Esophagus muscularis mucosa (tissue), 4 donors: ENCODE results near the gene SNED1. TPM values are rescaled to one million over a fixed set of nuclear protein-coding genes. Genes with fewer than 3 reads are reported as not detected.

Source experiments
- DNase-seq: peaks from one replicate; pipeline ENCODE4 v3.0.0-alpha.2; 2017; ENCODE audit errors: extremely low spot score
- H3K27ac ChIP-seq, 4 donors: fragments of 200-600 bp; sonication (generic); replicated peaks in 1 of 4; 1 replicate in 3 of 4; 2 replicates in 1 of 4; pipeline ENCODE4 v1.5.1; 2016 to 2019; ENCODE audit warnings: mild to moderate bottlenecking in 1 of 4
- H3K27me3 ChIP-seq, 4 donors: fragments of 200-600 bp; sonication (generic); one replicate each; pipeline versions ENCODE4 v1.5.1 to v1.6.0; 2016 to 2019
- H3K36me3 ChIP-seq, 4 donors: fragments of 200-600 bp; sonication (generic); one replicate each; pipeline ENCODE4 v1.5.1; 2016 to 2019
- H3K4me1 ChIP-seq, 4 donors: fragments of 200-600 bp; sonication (generic); one replicate each; pipeline ENCODE4 v1.5.1; 2016 to 2019
- H3K4me3 ChIP-seq, 4 donors: fragments of 200-600 bp; sonication (generic); 1 replicate in 2 of 4; 2 replicates in 2 of 4; pipeline ENCODE4 v1.5.1; 2016 to 2019; ENCODE audit warnings: mild to moderate bottlenecking in 4 of 4, moderate library complexity in 1 of 4
- H3K9me3 ChIP-seq, 4 donors: fragments of 200-600 bp; sonication (generic); 1 replicate in 3 of 4; 2 replicates in 1 of 4; pipeline ENCODE4 v1.5.1; 2016 to 2019
- EP300 ChIP-seq: sonication (generic); formaldehyde crosslinking; IDR thresholded peaks from one replicate; pipeline ENCODE4 v1.6.1; 2017; ENCODE audit warnings: antibody characterized with exemption
- POLR2A ChIP-seq: fragments of 450-650 bp; IDR thresholded peaks from one replicate; pipeline ENCODE4 v1.6.1; 2017; ENCODE audit warnings: antibody characterized with exemption, moderate library complexity, mild to moderate bottlenecking, low read depth
- POLR2AphosphoS5 ChIP-seq, 2 donors: sonication (generic); formaldehyde crosslinking; IDR thresholded peaks; one replicate each; pipeline ENCODE4 v1.6.1; 2017; ENCODE audit warnings: antibody characterized with exemption in 2 of 2
- WGBS: methylation state at CpG from one replicate; pipeline ENCODE4 v1.1.5; 2018; 5-methylcytosine and 5-hydroxymethylcytosine counted together
- intact Hi-C: fragments of 100-400 bp; cut with DNase I; formaldehyde crosslinking; loops from one replicate; pipeline ENCODE4 v1.15.1; 2023
- total RNA-seq, 4 donors: library from RNA; depleted of rRNA; stranded (reverse); fragments of >200 nt; gene quantifications; one replicate each; pipeline versions ENCODE4 v1.1.0 to v1.2.1, GENCODE V29; 2016
- TF ChIP-seq, protein P1 (sequence below), 3 experiments: fragments of 200-600 bp in 2 of 3; fragments of 450-650 bp in 1 of 3; sonication (generic) in 2 of 3; IDR thresholded peaks; one replicate each; pipeline ENCODE4 v1.5.1; 2017 to 2019; ENCODE audit warnings: antibody characterized with exemption in 3 of 3, mild to moderate bottlenecking in 2 of 3, moderate library complexity in 1 of 3

SNED1 gene
- total RNA-seq, 4 donors from 2014 or later: 7.3 to 14.1 (median 11.6) TPM

DNA sequence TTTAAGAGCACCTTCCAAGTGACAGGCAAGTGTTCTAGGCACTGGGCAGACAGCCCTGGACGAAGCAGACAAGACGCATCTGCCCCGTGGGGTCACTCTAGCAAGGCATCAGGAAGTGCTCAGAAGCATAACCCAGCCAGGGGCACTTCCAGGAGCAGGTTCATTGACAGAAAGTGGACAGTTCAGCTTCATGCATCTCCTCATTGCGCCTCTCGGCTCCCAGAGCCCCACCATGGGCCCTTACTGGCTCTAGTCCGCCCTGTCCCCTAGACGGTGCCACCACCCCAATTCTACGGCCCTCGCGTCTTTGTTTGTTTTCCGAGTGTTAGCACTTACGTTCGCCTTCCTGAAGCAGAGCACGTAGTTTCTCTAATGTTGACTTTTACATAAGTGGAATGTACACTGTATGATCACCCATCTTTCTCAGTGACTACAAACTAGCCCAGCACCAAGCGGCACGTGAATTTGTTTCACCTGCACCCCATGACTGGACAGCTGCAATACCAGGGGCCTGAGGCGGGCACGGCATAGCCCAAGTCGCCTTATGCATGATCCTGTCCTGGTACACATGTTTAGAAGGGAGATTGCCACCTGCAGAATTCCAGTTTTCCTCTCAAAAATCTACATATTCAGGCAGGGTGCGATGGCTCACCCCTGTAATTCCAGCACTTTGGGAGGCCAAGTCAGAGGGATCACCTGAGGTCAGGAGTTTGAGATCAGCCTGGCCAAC, 33.2 kb downstream of the SNED1 start:
- intact Hi-C loops: no loop called here
- 88% methylated on average over 20 of the region's 20 CpGs for WGBS
- peaks cover 0 to 20% (median 2%) of the 10 kb centered on the region in 4 donors for H3K27me3 ChIP-seq
- DNase-seq: peak; percentile 82
- H3K4me1 ChIP-seq: peaks cover 6 to 16% (median 15%) of the 10 kb centered on the region in 4 donors
- no peak overlapping the region for H3K4me3 ChIP-seq
- peaks cover 0 to 7% (median 3%) of the 10 kb centered on the region in 4 donors for H3K9me3 ChIP-seq
- H3K27ac ChIP-seq: no peak overlapping the region
- TF ChIP-seq POLR2AphosphoS5 (IDR thresholded peaks at IDR 0.05): no peak
- no peak for TF ChIP-seq POLR2A
- TF ChIP-seq, protein P1, sequence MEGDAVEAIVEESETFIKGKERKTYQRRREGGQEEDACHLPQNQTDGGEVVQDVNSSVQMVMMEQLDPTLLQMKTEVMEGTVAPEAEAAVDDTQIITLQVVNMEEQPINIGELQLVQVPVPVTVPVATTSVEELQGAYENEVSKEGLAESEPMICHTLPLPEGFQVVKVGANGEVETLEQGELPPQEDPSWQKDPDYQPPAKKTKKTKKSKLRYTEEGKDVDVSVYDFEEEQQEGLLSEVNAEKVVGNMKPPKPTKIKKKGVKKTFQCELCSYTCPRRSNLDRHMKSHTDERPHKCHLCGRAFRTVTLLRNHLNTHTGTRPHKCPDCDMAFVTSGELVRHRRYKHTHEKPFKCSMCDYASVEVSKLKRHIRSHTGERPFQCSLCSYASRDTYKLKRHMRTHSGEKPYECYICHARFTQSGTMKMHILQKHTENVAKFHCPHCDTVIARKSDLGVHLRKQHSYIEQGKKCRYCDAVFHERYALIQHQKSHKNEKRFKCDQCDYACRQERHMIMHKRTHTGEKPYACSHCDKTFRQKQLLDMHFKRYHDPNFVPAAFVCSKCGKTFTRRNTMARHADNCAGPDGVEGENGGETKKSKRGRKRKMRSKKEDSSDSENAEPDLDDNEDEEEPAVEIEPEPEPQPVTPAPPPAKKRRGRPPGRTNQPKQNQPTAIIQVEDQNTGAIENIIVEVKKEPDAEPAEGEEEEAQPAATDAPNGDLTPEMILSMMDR (IDR thresholded peaks at IDR 0.05): no peak
- TF ChIP-seq EP300: no peak
- H3K36me3 ChIP-seq: peaks cover 0 to 38% (median 19%) of the 10 kb centered on the region in 4 donors

DNA sequence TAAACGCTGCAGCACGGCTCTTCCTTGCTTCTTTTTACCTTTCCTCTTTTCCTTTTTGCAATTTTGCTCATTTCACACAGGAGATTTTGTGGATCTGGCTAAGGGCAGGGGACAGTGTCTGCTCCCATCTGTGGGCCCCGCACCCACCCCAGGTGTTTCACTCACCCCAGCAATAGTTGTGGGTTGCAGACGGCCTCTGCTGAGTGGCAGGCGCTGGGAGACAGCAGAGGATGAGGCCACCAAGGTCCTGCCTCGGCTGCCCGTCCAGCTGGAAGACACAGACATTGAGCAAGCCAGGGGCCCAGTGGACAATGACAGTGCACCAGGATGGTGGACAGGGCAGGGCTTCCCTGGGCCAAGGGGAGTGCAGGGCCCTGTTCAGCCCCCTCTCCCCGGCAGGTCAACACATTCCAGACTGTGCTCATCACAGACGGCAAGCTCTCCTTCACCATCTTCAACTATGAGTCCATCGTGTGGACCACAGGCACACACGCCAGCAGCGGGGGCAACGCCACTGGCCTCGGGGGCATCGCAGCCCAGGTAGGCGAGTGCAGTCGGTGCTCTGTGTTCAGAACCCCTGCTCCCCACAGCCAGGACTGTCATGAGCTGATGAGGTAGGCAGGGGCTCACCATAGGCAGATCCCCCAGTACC, 35.0 kb downstream of the SNED1 start:
- intact Hi-C loops: no loop called here
- peaks cover 0 to 32% (median 5%) of the 10 kb centered on the region in 4 donors for H3K27me3 ChIP-seq
- TF ChIP-seq POLR2A (no peak), POLR2AphosphoS5 (IDR thresholded peaks at IDR 0.05) (no peak), EP300 (no peak)
- TF ChIP-seq, protein P1 (IDR thresholded peaks at IDR 0.05): no peak
- peaks cover 0 to 43% (median 22%) of the 10 kb centered on the region in 4 donors for H3K36me3 ChIP-seq
- H3K4me1 ChIP-seq: peaks cover 9 to 23% (median 19%) of the 10 kb centered on the region in 4 donors
- H3K9me3 ChIP-seq: no peaks in the 10 kb centered on the region
- H3K4me3 ChIP-seq: no peak overlapping the region
- 77% methylated on average over 9 of the region's 17 CpGs for WGBS
- DNase-seq: peak; percentile 86
- H3K27ac ChIP-seq: no peak overlapping the region

DNA sequence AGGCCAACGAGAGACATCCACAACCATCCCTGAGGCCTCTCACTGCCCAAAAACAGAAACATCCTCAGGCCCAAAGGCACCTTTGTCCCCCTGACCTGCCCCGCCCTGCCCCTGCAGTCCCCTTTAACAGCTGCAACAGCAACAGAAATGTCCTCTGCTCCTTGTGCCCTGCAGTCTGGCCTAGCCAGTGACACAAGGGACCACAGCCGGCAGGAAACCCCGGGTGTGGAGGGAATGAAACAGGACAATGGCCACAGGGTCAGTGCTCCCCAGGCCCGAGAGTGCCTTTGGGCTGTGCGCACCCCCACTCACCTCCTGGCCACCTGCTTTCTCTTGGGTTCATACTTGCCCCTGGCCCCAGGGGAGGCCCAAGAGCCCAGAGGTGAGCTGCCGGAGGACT, 35.6 kb downstream of the SNED1 start:
- TF ChIP-seq, protein P1 (IDR thresholded peaks at IDR 0.05): no peak
- TF ChIP-seq POLR2AphosphoS5 (IDR thresholded peaks at IDR 0.05): no peak
- TF ChIP-seq POLR2A: no peak
- TF ChIP-seq EP300: no peak
- Histone ChIP-seq H3K27ac (no peak overlapping the region), H3K4me3 (no peak overlapping the region), H3K9me3 (no peaks in the 10 kb centered on the region), H3K36me3 (peaks cover 0 to 43% (median 24%) of the 10 kb centered on the region in 4 donors), H3K4me1 (peaks cover 9 to 23% (median 19%) of the 10 kb centered on the region in 4 donors), H3K27me3 (peaks cover 0 to 32% (median 5%) of the 10 kb centered on the region in 4 donors)
- intact Hi-C loops: no loop called here
- peak; percentile 82 for DNase-seq
- WGBS: 93% methylated on average over 7 of the region's 7 CpGs

- Histone ChIP-seq H3K4me3 (no peak overlapping the region), H3K27ac (no peak overlapping the region), H3K9me3 (no peaks in the 10 kb centered on the region), H3K27me3 (peaks cover 0 to 32% (median 5%) of the 10 kb centered on the region in 4 donors), H3K36me3 (peaks cover 0 to 44% (median 24%) of the 10 kb centered on the region in 4 donors), H3K4me1 (peaks cover 9 to 23% (median 19%) of the 10 kb centered on the region in 4 donors)
- DNase-seq: peak; percentile 84
- TF ChIP-seq EP300: no peak
- no peak for TF ChIP-seq POLR2A
- TF ChIP-seq, protein P1 (IDR thresholded peaks at IDR 0.05): no peak
- TF ChIP-seq POLR2AphosphoS5 (IDR thresholded peaks at IDR 0.05): no peak
- intact Hi-C loops: no loop called here
- WGBS: 85% methylated on average over 20 of the region's 22 CpGs
Measured at GRCh38 chr2:241034490-241035141, 36.2 kb downstream of the SNED1 start.
